Karpas-422 (cell line): Measurements from ENCODE around the gene IRF3. TPM values are rescaled to one million over a fixed set of nuclear protein-coding genes. Genes with fewer than 3 reads are reported as not detected.

Experiments
- DNase-seq: peaks from one replicate; pipeline ENCODE4 v3.0.0-alpha.2; 2015
- H2AFZ ChIP-seq: fragments of 200-600 bp; sonication (generic); 2 replicates; pipeline ENCODE4 v1.6.1; 2014; ENCODE audit warnings: antibody characterized with exemption, low read length, mixed read lengths
- H3K27ac ChIP-seq: fragments of 200-600 bp; sonication (generic); 2 replicates; pipeline ENCODE4 v1.5.1; 2014; ENCODE audit warnings: mild to moderate bottlenecking, low read length, moderate library complexity
- H3K27me3 ChIP-seq: fragments of 200-600 bp; sonication (generic); 2 replicates; pipeline ENCODE4 v1.6.1; 2014; ENCODE audit warnings: low read length, mixed read lengths
- H3K36me3 ChIP-seq: fragments of 200-600 bp; sonication (generic); 2 replicates; pipeline ENCODE4 v1.6.1; 2014; ENCODE audit warnings: low read length, mixed read lengths; ENCODE audit not compliant: insufficient read depth
- H3K4me1 ChIP-seq: fragments of 200-600 bp; sonication (generic); 2 replicates; pipeline ENCODE4 v1.6.1; 2014; ENCODE audit warnings: mild to moderate bottlenecking, low read length, mixed read lengths
- H3K4me2 ChIP-seq: fragments of 200-600 bp; sonication (generic); 2 replicates; pipeline ENCODE4 v1.6.1; 2014; ENCODE audit warnings: low read length, low read depth, mild to moderate bottlenecking; ENCODE audit not compliant: poor library complexity, severe bottlenecking
- H3K4me3 ChIP-seq: fragments of 200-600 bp; sonication (generic); 2 replicates; pipeline ENCODE4 v1.5.1; 2014; ENCODE audit warnings: mild to moderate bottlenecking, antibody characterized with exemption, low read length, mixed read lengths
- H3K79me2 ChIP-seq: fragments of 200-600 bp; sonication (generic); 2 replicates; pipeline ENCODE4 v1.6.1; 2014; ENCODE audit warnings: mild to moderate bottlenecking, low read length, mixed read lengths
- H3K9ac ChIP-seq: fragments of 200-600 bp; sonication (generic); 2 replicates; pipeline ENCODE4 v1.6.0; 2014; ENCODE audit warnings: low read length
- H3K9me2 ChIP-seq: fragments of 200-600 bp; sonication (generic), shearing (Covaris generic); replicated peaks from 2 replicates; pipeline ENCODE4 v1.6.0; 2014; ENCODE audit warnings: mild to moderate bottlenecking, low read length, moderate library complexity; ENCODE audit not compliant: insufficient read depth
- H3K9me3 ChIP-seq: fragments of 300-700, 200-600 bp; sonication (generic); 2 replicates; pipeline ENCODE4 v1.6.1; 2014; ENCODE audit warnings: low read length, mixed read lengths
- H4K20me1 ChIP-seq: fragments of 200-600 bp; sonication (generic); 2 replicates; pipeline ENCODE4 v1.6.1; 2014; ENCODE audit warnings: mild to moderate bottlenecking, antibody characterized with exemption, low read length, low read depth; ENCODE audit not compliant: insufficient read depth
- total RNA-seq: library from RNA; depleted of rRNA; stranded (reverse); fragments of >200 nt; shearing (Covaris generic); gene quantifications from 2 replicates; pipeline ENCODE4 v1.2.3, GENCODE V29; 2014; ENCODE audit warnings: low replicate concordance

The IRF3 gene
- total RNA-seq, 1 experiment from 2014 or later: 78.2 TPM

DNA sequence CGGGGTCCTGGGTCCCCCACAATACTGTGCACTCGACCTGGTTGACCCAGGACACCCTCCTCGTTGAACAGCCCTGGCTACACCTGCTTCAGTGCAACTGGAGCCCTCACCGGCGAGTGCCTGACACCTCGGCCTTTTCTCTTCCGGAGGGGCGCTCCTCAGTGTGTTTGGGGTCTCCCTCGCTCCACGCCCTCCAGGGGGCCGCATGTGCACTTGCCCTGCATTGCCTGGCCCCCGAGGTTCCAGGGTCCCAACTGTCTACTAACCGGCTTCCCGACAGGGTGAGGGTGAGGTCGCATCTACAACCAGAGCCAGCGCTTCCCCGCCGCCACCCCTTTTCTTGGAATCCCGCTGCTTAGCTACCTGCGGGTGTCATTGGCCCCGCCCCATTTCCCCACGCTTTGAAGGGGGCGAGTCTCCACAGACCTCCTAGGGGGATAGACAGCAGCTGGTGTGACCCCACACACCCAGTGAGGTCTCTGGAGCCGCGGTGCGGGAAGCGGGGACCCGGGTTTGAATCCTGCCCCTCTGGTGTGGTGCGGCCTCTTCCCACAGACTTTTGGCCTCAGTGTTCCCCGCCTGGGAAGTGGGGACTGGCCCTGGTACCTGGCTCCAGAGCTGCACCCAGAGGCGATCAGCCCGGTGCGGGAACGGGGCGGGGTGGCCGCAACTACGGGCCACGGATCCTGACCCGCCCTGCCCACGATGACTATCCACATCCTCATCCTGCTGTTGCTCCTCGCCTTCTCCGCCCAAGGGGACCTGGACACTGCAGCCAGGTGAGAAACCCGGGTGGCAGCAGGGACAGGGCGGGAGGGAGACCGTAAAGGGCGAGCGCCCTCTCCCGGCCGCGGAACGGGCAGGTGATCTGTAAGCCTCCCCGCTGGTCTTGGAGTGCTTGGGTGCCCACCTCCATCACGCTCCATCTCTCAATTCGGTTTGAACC is 23.7 kb upstream of the IRF3 start, which contains the start of gene ADM5:
Gene ADM5 (plus strand): TSS at position 462 of the 946 bp plus-strand sequence. CDS start 244 bp downstream, at position 706.
- Histone ChIP-seq H2AFZ (no peak within 1 kb of the TSS), H3K4me1 (no peaks in the 10 kb centered on the region), H3K9ac (no peak within 1 kb of the TSS), H4K20me1 (peaks cover 18% of the 10 kb centered on the region; the same call in 1 of the 2 replicates), H3K9me2 (no peaks in the 10 kb centered on the region), H3K27me3 (no peaks in the 10 kb centered on the region), H3K27ac (no peak within 1 kb of the TSS), H3K4me2 (no peak within 1 kb of the TSS), H3K4me3 (no peak within 1 kb of the TSS), H3K9me3 (no peaks in the 10 kb centered on the region), H3K79me2 (no peaks in the 10 kb centered on the region; the same call in 1 of the 2 replicates), H3K36me3 (peaks cover 18% of the 10 kb centered on the region)
- DNase-seq: no peak

GRCh38 chr19:49688531-49689132 is 23.0 kb upstream of the IRF3 start:
- Histone ChIP-seq H3K36me3 (peaks cover 24% of the 10 kb centered on the region), H3K27me3 (no peaks in the 10 kb centered on the region), H3K4me2 (no peak overlapping the region), H3K9ac (no peak overlapping the region), H4K20me1 (peaks cover 25% of the 10 kb centered on the region; the same call in 1 of the 2 replicates), H3K9me2 (no peaks in the 10 kb centered on the region), H3K9me3 (no peaks in the 10 kb centered on the region), H3K4me3 (no peak overlapping the region), H3K27ac (no peak overlapping the region), H3K79me2 (no peaks in the 10 kb centered on the region; the same call in 1 of the 2 replicates), H2AFZ (no peak overlapping the region), H3K4me1 (no peaks in the 10 kb centered on the region)
- no peak for DNase-seq

- no peak for DNase-seq
- H3K36me3 ChIP-seq: peaks cover 30% of the 10 kb centered on the region
- H4K20me1 ChIP-seq: peaks cover 29% of the 10 kb centered on the region; the same call in 1 of the 2 replicates
Measured at GRCh38 chr19:49687566-49688316, 22.1 kb upstream of the IRF3 start.

DNA sequence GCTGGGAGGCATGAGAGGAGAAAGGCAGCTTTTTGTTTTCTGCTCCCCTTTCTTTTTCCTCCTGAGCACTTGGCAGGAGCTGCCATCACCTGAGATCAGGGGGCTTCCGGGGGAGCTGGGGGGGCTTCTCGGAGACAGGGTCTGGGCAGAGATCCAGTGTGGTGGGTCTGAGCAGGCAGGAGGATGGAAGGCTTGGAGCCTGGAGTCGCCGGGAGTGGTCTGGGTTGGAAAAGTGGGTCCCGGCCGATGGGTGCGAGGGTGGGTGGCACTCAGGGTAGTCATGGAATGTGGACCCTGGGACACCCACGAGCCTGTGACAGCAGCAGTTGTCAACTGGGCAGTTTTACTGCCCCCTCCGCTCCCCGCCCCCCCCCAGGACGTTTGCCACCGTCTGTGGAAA is 21.5 kb upstream of the IRF3 start:
- Histone ChIP-seq H3K9me2 (no peaks in the 10 kb centered on the region), H3K36me3 (peaks cover 35% of the 10 kb centered on the region)
- no peak for DNase-seq

More at GRCh38 chr19:49687566-49688316, 22.1 kb upstream of the IRF3 start:
- Histone ChIP-seq H3K9ac (no peak overlapping the region), H3K4me1 (no peaks in the 10 kb centered on the region), H3K27me3 (no peaks in the 10 kb centered on the region), H3K9me2 (no peaks in the 10 kb centered on the region), H2AFZ (no peak overlapping the region), H3K4me3 (no peak overlapping the region), H3K9me3 (no peaks in the 10 kb centered on the region), H3K27ac (no peak overlapping the region), H3K79me2 (no peaks in the 10 kb centered on the region; the same call in 1 of the 2 replicates), H3K4me2 (no peak overlapping the region)

GRCh38 chr19:49686503-49687088 is 20.9 kb upstream of the IRF3 start:
- no peak overlapping the region for H2AFZ ChIP-seq
- DNase-seq: no peak
- no peaks in the 10 kb centered on the region for H3K9me2 ChIP-seq
- H4K20me1 ChIP-seq: peaks cover 35% of the 10 kb centered on the region
- H3K4me3 ChIP-seq: no peak overlapping the region
- no peaks in the 10 kb centered on the region for H3K9me3 ChIP-seq
- H3K27me3 ChIP-seq: no peaks in the 10 kb centered on the region
- no peaks in the 10 kb centered on the region for H3K4me1 ChIP-seq
- H3K9ac ChIP-seq: no peak overlapping the region
- H3K79me2 ChIP-seq: peaks cover 9% of the 10 kb centered on the region
- H3K36me3 ChIP-seq: peaks cover 40% of the 10 kb centered on the region
- H3K27ac ChIP-seq: no peak overlapping the region
- no peak overlapping the region for H3K4me2 ChIP-seq

More for the DNA sequence above, 21.5 kb upstream of the IRF3 start:
- H3K79me2 ChIP-seq: peaks cover 4% of the 10 kb centered on the region
- H3K27ac ChIP-seq: no peak overlapping the region
- H3K4me2 ChIP-seq: no peak overlapping the region
- no peak overlapping the region for H2AFZ ChIP-seq
- H3K9me3 ChIP-seq: no peaks in the 10 kb centered on the region
- H4K20me1 ChIP-seq: peaks cover 30% of the 10 kb centered on the region
- no peak overlapping the region for H3K9ac ChIP-seq
- no peak overlapping the region for H3K4me3 ChIP-seq
- no peaks in the 10 kb centered on the region for H3K4me1 ChIP-seq
- no peaks in the 10 kb centered on the region for H3K27me3 ChIP-seq

DNA sequence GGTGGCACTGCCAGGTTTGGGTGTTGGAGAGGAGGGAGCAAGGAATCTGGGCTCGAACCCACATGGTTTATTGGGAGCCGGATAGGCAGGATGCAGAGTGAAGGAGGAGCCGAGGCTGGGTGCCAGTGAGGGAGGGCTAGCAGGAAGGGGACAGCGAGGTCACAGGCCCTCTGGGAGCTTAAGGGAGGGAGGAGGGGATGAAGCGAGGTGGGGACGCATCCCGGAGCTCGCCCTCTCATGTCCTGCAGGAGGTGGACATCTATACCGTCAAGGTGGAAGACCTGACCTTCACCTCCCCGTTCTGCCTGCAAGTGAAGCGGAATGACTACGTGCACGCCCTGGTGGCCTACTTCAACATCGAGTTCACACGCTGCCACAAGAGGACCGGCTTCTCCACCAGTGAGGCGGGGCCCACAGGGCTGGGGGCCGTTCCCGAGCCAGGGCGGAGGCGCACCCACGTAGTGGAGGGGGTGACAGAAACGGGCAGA is 20.2 kb upstream of the IRF3 start:
- Histone ChIP-seq H3K27ac (no peak overlapping the region), H3K36me3 (peaks cover 45% of the 10 kb centered on the region), H3K4me1 (peaks cover 3% of the 10 kb centered on the region), H3K4me3 (no peak overlapping the region), H3K9me3 (no peaks in the 10 kb centered on the region), H3K9me2 (no peaks in the 10 kb centered on the region), H3K27me3 (no peaks in the 10 kb centered on the region), H4K20me1 (peaks cover 40% of the 10 kb centered on the region), H3K79me2 (peaks cover 14% of the 10 kb centered on the region), H2AFZ (no peak overlapping the region), H3K4me2 (no peak overlapping the region), H3K9ac (no peak overlapping the region)
- no peak for DNase-seq

DNA sequence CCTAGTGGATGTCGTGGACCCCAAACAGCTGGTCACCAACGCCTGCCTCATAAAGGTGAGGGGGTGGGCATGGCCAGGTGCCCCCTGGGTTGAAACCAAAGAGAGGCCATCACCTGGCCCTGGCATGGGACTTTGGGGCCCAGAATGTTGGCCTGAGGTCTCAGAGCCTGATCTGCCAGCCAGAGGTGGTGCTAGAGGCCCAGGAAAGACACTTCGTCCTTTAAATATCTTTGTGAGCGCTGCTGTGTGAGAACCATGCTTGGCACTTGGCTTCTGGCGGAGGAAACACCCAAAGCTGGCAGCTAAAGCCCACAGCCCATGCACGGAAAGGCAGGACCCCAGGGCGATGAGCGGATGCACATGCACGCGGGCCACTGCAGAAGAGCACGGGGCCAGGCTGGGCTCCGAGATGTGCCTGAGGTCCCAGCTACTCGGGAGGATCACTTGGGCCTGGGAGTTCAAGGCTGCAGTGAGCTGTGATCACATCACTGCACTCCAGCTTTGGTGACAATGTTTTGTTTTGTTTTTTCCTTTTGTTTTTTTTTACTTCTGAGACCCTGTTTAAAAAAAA is 19.4 kb upstream of the IRF3 start:
- H3K9me3 ChIP-seq: no peaks in the 10 kb centered on the region
- no peak overlapping the region for H3K4me3 ChIP-seq
- H2AFZ ChIP-seq: no peak overlapping the region
- H3K4me1 ChIP-seq: peaks cover 11% of the 10 kb centered on the region
- H3K36me3 ChIP-seq: peaks cover 46% of the 10 kb centered on the region
- no peak overlapping the region for H3K27ac ChIP-seq
- H3K9me2 ChIP-seq: no peaks in the 10 kb centered on the region
- H3K9ac ChIP-seq: no peak overlapping the region
- DNase-seq: no peak
- no peaks in the 10 kb centered on the region for H3K27me3 ChIP-seq
- peaks cover 45% of the 10 kb centered on the region for H4K20me1 ChIP-seq
- no peak overlapping the region for H3K4me2 ChIP-seq
- H3K79me2 ChIP-seq: peaks cover 22% of the 10 kb centered on the region
